Measurements from ENCODE around the gene GDI1.

DNA sequence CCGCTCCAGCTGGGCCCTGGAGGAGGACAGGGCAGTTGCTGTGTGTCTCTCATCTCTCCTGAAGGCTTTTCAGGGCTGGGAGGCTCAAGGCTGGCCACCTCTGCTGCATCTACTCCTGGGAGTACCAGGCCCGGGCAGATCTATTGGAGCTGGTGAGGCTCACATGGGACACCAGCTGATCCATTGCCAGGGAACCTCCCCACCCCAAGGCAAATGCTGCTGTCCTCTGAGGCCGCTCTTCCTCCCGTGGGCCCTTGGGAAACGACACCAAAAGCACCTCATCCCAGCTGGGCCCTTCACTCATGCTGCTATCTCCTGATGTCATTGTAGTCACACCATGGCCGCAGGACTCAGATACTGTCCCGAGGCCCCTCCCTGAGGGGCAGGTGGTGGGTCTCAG lies 45.8 kb downstream of the GDI1 start:
- TF ChIP-seq, protein P1, sequence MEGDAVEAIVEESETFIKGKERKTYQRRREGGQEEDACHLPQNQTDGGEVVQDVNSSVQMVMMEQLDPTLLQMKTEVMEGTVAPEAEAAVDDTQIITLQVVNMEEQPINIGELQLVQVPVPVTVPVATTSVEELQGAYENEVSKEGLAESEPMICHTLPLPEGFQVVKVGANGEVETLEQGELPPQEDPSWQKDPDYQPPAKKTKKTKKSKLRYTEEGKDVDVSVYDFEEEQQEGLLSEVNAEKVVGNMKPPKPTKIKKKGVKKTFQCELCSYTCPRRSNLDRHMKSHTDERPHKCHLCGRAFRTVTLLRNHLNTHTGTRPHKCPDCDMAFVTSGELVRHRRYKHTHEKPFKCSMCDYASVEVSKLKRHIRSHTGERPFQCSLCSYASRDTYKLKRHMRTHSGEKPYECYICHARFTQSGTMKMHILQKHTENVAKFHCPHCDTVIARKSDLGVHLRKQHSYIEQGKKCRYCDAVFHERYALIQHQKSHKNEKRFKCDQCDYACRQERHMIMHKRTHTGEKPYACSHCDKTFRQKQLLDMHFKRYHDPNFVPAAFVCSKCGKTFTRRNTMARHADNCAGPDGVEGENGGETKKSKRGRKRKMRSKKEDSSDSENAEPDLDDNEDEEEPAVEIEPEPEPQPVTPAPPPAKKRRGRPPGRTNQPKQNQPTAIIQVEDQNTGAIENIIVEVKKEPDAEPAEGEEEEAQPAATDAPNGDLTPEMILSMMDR (IDR thresholded peaks at IDR 0.05; ENCODE audit: insufficient read depth, low read depth, low read length): no peak
- TF ChIP-seq EZH2 (IDR thresholded peaks at IDR 0.05; ENCODE audit: insufficient read depth, low read length): no peak

Measured in astrocyte (in vitro differentiated cells and primary cell).